Uterus (tissue), 4 donors: Measurements from ENCODE around the gene BLID. TPM values are rescaled to one million over a fixed set of nuclear protein-coding genes. Genes with fewer than 3 reads are reported as not detected.
A peak's percentile ranks its signal among the peaks of the same experiment; 100 is the strongest.

Source experiments
- DNase-seq, 2 donors: peaks; one replicate each; pipeline ENCODE4 v3.0.0-alpha.2; 2019 to 2020
- H3K27ac ChIP-seq, 2 donors: fragments of 200-600 bp; sonication (generic); 1 replicate in 1 of 2; 2 replicates in 1 of 2; pipeline ENCODE4 v1.5.1; 2016 to 2018
- H3K27me3 ChIP-seq, 2 donors: fragments of 200-600 bp; sonication (generic); one replicate each; pipeline ENCODE4 v1.5.1; 2018 to 2019; ENCODE audit warnings: control low read depth in 1 of 2
- H3K36me3 ChIP-seq, 2 donors: fragments of 200-600 bp; sonication (generic); one replicate each; pipeline ENCODE4 v1.5.1; 2019; ENCODE audit warnings: control low read depth in 1 of 2
- H3K4me1 ChIP-seq, 2 donors: fragments of 200-600 bp; sonication (generic); one replicate each; pipeline ENCODE4 v1.5.1; 2018 to 2019; ENCODE audit warnings: control low read depth in 1 of 2
- H3K4me3 ChIP-seq, 2 donors: fragments of 200-600 bp; sonication (generic); 1 replicate in 1 of 2; 2 replicates in 1 of 2; pipeline ENCODE4 v1.5.1; 2018 to 2019; ENCODE audit warnings: mild to moderate bottlenecking in 1 of 2
- H3K9me3 ChIP-seq, 2 donors: fragments of 200-600 bp; sonication (generic); one replicate each; pipeline ENCODE4 v1.5.1; 2019; ENCODE audit warnings: control low read depth in 1 of 2
- CTCF ChIP-seq, 4 experiments: fragments of 200-600 bp in 2 of 4; fragments of 450-650 bp in 2 of 4; sonication (generic) in 2 of 4; IDR thresholded peaks; one replicate each; pipeline ENCODE4 v1.5.1; 2016 to 2019; ENCODE audit warnings: antibody characterized with exemption in 4 of 4, mild to moderate bottlenecking in 2 of 4, moderate library complexity in 1 of 4
- POLR2A ChIP-seq, 2 donors: fragments of 450-650 bp; IDR thresholded peaks; one replicate each; pipeline ENCODE4 v1.6.1; 2016; ENCODE audit warnings: antibody characterized with exemption in 2 of 2, mild to moderate bottlenecking in 1 of 2, moderate library complexity in 1 of 2
- intact Hi-C: fragments of 100-400 bp; cut with DNase I; formaldehyde crosslinking; loops from one replicate; pipeline ENCODE4 v1.15.1; 2023; ENCODE audit warnings: low total_unique reads
- total RNA-seq, 4 donors: library from RNA; depleted of rRNA in 3 of 4; stranded (reverse); fragments of >200 nt in 3 of 4; gene quantifications; one replicate each; pipeline versions ENCODE4 v1.1.0 to v1.2.4, GENCODE V29; 2014 to 2023
- donor health status: DM: yes; HTN: yes; CAD: no.

BLID gene
- total RNA-seq, 4 donors from 2014 or later: 0.77 to 14.0 (median 4.3) TPM

DNA sequence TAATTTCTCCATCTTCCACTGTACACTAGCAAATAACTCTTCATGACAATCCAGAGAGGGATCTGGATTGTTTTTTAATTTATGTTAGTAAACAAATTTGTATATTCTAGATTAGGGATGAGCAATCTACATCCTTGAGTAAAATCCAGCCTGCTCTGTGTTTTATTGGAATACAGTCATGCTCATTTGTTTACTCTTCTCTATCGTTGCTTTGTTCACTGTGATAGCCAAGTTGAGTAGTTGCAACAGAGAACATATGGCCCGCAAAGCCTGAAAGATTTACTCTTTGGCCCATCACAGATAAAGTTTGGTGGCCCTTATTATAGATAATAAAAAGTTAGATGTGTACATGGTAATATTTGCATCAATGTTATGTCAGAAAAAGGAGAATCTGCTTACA is 6.2 kb upstream of the BLID start:
- no peak for TF ChIP-seq CTCF (IDR thresholded peaks at IDR 0.05)
- no peak for TF ChIP-seq POLR2A (IDR thresholded peaks at IDR 0.05)
- H3K27ac ChIP-seq: no peak overlapping the region
- no peak overlapping the region for H3K4me3 ChIP-seq
- H3K27me3 ChIP-seq: no peaks in the 10 kb centered on the region
- H3K9me3 ChIP-seq: no peaks in the 10 kb centered on the region
- DNase-seq: no peak
- no peaks in the 10 kb centered on the region for H3K36me3 ChIP-seq
- no peaks in the 10 kb centered on the region for H3K4me1 ChIP-seq
- intact Hi-C loops: no loop called here

DNA sequence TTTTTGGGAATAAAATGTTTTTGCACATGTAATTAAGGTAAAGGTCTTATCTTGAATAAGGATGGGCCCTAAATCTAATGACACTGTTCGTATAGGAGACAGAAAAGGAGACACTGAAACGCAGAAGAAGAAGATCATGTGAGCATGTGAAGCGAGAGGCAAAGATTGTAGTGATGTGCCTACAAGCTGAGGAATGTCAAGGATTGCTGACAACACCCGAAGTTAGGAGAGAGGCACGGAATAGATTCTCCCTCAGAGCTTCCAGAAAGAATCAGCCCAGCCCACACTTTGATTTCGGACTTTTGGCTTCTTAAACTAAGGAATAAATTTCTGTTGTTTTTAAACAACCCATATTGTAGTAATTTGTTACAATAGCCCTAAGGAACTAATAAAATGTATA is 4.1 kb upstream of the BLID start:
- no peak overlapping the region for H3K27ac ChIP-seq
- no peaks in the 10 kb centered on the region for H3K36me3 ChIP-seq
- no peak overlapping the region for H3K4me3 ChIP-seq
- no peaks in the 10 kb centered on the region for H3K27me3 ChIP-seq
- H3K9me3 ChIP-seq: no peaks in the 10 kb centered on the region
- TF ChIP-seq CTCF (IDR thresholded peaks at IDR 0.05): no peak
- TF ChIP-seq POLR2A (IDR thresholded peaks at IDR 0.05): no peak
- no peaks in the 10 kb centered on the region for H3K4me1 ChIP-seq
- no peak for DNase-seq
- intact Hi-C loops: no loop called here

- Histone ChIP-seq H3K4me1 (no peaks in the 10 kb centered on the region), H3K9me3 (no peaks in the 10 kb centered on the region), H3K27ac (no peak overlapping the region), H3K4me3 (no peak overlapping the region), H3K36me3 (no peaks in the 10 kb centered on the region), H3K27me3 (no peaks in the 10 kb centered on the region)
- TF ChIP-seq CTCF (IDR thresholded peaks at IDR 0.05) (no peak), POLR2A (IDR thresholded peaks at IDR 0.05) (no peak)
- no peak for DNase-seq
- intact Hi-C loops: no loop called here
Observed at GRCh38 chr11:122116591-122116990, 576 bp upstream of the BLID start.

DNA sequence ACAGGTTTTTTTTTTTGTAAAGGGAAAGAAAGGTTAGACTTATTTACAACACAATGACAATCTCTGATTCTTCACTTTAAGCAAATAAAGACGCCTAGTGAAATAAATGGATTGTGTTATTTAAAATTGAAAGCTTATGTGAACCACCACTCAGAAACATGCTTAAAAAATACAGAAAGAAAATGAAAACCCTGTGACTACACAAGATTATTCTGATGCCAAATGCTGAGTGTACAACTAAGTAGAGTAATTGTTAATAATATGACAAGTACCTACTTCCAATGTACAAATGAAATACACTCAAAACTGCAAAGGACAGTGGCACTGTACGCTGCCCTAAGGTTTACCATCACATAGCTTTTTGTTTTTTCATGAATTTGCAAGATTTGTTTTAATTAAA is 1.0 kb downstream of the BLID start:
- H3K27me3 ChIP-seq: no peaks in the 10 kb centered on the region
- TF ChIP-seq POLR2A (IDR thresholded peaks at IDR 0.05) (no peak), CTCF (IDR thresholded peaks at IDR 0.05) (no peak)
- H3K9me3 ChIP-seq: no peaks in the 10 kb centered on the region
- no peak for DNase-seq
- intact Hi-C loops: no loop called here
- peak overlapping the region; percentile 31 to 54 for H3K27ac ChIP-seq
- H3K36me3 ChIP-seq: no peaks in the 10 kb centered on the region
- no peaks in the 10 kb centered on the region for H3K4me1 ChIP-seq
- no peak overlapping the region for H3K4me3 ChIP-seq

- Histone ChIP-seq H3K27me3 (no peaks in the 10 kb centered on the region), H3K9me3 (no peaks in the 10 kb centered on the region), H3K36me3 (no peaks in the 10 kb centered on the region), H3K4me1 (no peaks in the 10 kb centered on the region), H3K4me3 (no peak overlapping the region), H3K27ac (peak overlapping the region; percentile 31 to 54)
- intact Hi-C loops: no loop called here
- no peak for DNase-seq
- TF ChIP-seq CTCF (IDR thresholded peaks at IDR 0.05): no peak
- no peak for TF ChIP-seq POLR2A (IDR thresholded peaks at IDR 0.05)
Observed at GRCh38 chr11:122113836-122114825, 1.9 kb downstream of the BLID start.
